ENCODE data around the gene GLYAT.

GLYAT gene

DNA sequence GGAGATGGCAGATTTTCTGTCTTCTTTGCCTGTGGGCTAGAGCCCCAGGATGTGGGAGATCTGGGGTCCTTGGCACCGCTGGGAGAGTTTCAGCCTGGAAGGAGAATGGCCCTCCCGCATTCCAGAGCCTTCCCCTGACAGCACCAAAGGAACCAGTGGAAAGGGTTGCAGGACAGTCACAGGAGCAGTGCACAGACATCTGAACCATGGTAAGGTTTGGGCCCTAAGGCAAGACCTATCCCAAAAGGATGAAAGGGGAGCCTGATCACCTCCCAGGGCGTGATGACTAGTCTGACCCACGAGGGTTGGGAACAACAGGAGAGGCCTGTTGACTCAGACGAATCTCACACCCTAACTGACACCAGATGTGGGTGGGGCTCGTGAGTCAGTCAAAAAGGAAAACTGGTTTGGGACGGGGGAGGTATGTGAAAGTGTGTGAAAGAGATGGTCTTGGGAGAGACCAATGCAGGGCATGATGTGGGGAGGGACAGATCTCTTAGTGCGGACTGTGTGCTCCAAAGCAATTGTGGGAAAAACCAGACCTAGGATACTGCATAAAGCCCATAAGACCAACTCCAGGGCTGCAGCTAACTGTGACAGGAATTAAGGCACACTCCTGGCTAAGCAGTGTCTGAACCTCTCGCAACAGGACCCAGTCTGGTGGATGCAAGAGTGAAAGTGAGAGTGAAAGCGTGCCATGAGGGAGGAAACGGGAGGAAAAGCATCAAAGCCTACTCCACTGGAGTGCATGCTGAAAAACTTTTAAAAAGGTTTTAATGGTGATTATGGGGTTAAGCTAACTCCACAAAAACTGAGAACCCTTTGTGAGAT lies 39.1 kb upstream of the GLYAT start:
- no peak for DNase-seq (ENCODE audit: low read depth in 1 of 2, low spot score in 1 of 2)
- H3K27ac ChIP-seq (replicated peaks) = no peak overlapping the region
- no peak overlapping the region for H3K4me3 ChIP-seq (replicated peaks; ENCODE audit: insufficient read depth, low read length)
- TF ChIP-seq GABPA (IDR thresholded peaks at IDR 0.05; ENCODE audit: low read depth) (no peak), SPI1 (IDR thresholded peaks at IDR 0.05; ENCODE audit: borderline replicate concordance, low read depth) (no peak), POLR2AphosphoS5 (IDR thresholded peaks at IDR 0.05; ENCODE audit: low read depth) (no peak)
- TF ChIP-seq, protein P1, sequence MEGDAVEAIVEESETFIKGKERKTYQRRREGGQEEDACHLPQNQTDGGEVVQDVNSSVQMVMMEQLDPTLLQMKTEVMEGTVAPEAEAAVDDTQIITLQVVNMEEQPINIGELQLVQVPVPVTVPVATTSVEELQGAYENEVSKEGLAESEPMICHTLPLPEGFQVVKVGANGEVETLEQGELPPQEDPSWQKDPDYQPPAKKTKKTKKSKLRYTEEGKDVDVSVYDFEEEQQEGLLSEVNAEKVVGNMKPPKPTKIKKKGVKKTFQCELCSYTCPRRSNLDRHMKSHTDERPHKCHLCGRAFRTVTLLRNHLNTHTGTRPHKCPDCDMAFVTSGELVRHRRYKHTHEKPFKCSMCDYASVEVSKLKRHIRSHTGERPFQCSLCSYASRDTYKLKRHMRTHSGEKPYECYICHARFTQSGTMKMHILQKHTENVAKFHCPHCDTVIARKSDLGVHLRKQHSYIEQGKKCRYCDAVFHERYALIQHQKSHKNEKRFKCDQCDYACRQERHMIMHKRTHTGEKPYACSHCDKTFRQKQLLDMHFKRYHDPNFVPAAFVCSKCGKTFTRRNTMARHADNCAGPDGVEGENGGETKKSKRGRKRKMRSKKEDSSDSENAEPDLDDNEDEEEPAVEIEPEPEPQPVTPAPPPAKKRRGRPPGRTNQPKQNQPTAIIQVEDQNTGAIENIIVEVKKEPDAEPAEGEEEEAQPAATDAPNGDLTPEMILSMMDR (IDR thresholded peaks at IDR 0.05; ENCODE audit: insufficient read depth, low read length) = no peak
- TF ChIP-seq, protein P2, sequence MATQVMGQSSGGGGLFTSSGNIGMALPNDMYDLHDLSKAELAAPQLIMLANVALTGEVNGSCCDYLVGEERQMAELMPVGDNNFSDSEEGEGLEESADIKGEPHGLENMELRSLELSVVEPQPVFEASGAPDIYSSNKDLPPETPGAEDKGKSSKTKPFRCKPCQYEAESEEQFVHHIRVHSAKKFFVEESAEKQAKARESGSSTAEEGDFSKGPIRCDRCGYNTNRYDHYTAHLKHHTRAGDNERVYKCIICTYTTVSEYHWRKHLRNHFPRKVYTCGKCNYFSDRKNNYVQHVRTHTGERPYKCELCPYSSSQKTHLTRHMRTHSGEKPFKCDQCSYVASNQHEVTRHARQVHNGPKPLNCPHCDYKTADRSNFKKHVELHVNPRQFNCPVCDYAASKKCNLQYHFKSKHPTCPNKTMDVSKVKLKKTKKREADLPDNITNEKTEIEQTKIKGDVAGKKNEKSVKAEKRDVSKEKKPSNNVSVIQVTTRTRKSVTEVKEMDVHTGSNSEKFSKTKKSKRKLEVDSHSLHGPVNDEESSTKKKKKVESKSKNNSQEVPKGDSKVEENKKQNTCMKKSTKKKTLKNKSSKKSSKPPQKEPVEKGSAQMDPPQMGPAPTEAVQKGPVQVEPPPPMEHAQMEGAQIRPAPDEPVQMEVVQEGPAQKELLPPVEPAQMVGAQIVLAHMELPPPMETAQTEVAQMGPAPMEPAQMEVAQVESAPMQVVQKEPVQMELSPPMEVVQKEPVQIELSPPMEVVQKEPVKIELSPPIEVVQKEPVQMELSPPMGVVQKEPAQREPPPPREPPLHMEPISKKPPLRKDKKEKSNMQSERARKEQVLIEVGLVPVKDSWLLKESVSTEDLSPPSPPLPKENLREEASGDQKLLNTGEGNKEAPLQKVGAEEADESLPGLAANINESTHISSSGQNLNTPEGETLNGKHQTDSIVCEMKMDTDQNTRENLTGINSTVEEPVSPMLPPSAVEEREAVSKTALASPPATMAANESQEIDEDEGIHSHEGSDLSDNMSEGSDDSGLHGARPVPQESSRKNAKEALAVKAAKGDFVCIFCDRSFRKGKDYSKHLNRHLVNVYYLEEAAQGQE (IDR thresholded peaks at IDR 0.05; ENCODE audit: insufficient replicate concordance, low read depth) = no peak
- no peaks in the 10 kb centered on the region for H3K27me3 ChIP-seq (ENCODE audit: insufficient read depth, poor library complexity, severe bottlenecking)

DNA sequence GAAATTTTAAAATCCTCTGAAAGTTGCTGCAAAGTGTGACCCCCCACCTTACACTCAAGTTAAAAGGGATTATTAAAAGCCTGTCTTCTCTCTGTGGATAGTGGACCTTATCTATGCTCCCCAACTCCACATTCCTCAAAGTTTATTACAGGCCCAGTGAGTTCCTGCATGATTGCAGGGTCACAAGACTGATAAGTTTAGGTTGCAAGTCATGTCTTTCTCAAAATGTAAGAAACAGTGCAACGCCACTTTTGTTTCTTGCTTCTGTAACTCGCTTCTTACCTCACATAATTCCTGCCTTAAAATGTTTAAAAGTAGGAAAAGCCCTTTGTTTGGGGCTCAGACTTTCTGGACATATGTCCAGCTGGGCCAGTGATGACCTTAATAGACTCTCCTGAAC lies 38.4 kb upstream of the GLYAT start:
- Histone ChIP-seq H3K27me3 (ENCODE audit: insufficient read depth, poor library complexity, severe bottlenecking) (no peaks in the 10 kb centered on the region), H3K4me3 (replicated peaks; ENCODE audit: insufficient read depth, low read length) (no peak overlapping the region), H3K27ac (replicated peaks) (no peak overlapping the region)
- TF ChIP-seq SPI1 (IDR thresholded peaks at IDR 0.05; ENCODE audit: borderline replicate concordance, low read depth) (no peak), POLR2AphosphoS5 (IDR thresholded peaks at IDR 0.05; ENCODE audit: low read depth) (no peak), GABPA (IDR thresholded peaks at IDR 0.05; ENCODE audit: low read depth) (no peak)
- TF ChIP-seq, protein P1 (IDR thresholded peaks at IDR 0.05; ENCODE audit: insufficient read depth, low read length) = no peak
- TF ChIP-seq, protein P2 (IDR thresholded peaks at IDR 0.05; ENCODE audit: insufficient replicate concordance, low read depth) = no peak
- DNase-seq (ENCODE audit: low read depth in 1 of 2, low spot score in 1 of 2) = no peak

DNA sequence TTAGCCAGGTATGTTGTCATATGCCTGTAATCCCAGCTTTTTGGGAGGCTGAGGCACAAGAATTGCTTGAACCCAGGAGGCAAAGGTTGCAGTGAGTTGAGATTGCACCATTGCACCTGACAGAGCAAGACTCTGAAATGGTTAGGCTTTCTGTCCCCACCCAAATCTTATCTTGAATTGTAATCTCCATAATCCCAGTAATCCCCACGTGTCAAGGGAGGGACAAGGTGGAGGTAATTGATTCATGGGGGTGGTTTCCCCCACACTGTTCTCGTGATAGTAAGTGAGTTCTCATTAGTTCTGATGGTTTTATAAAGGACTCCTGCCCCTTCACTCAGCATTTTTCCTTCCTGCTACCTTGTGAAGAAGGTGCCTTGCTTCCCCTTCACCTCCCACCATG lies 37.6 kb upstream of the GLYAT start:
- TF ChIP-seq SPI1 (IDR thresholded peaks at IDR 0.05; ENCODE audit: borderline replicate concordance, low read depth) (no peak), POLR2AphosphoS5 (IDR thresholded peaks at IDR 0.05; ENCODE audit: low read depth) (no peak), GABPA (IDR thresholded peaks at IDR 0.05; ENCODE audit: low read depth) (no peak)
- TF ChIP-seq, protein P1 (IDR thresholded peaks at IDR 0.05; ENCODE audit: insufficient read depth, low read length) = no peak
- TF ChIP-seq, protein P2 (IDR thresholded peaks at IDR 0.05; ENCODE audit: insufficient replicate concordance, low read depth) = no peak
- Histone ChIP-seq H3K4me3 (replicated peaks; ENCODE audit: insufficient read depth, low read length) (no peak overlapping the region), H3K27me3 (ENCODE audit: insufficient read depth, poor library complexity, severe bottlenecking) (no peaks in the 10 kb centered on the region), H3K27ac (replicated peaks) (no peak overlapping the region)
- DNase-seq (ENCODE audit: low read depth in 1 of 2, low spot score in 1 of 2) = no peak
